Activated naive CD4-positive, alpha-beta T cell (primary cell): ENCODE measurements around the gene GOLGA6A.
"Not testable (repeated sequence)": the region's sequence is repeated elsewhere in the genome, so short reads cannot be mapped to it uniquely, and the experiment has no call there.

ENCODE experiments used
- DNase-seq, 4 experiments: peaks; one replicate each; lab custom pipeline; 2025; lab: John Stamatoyannopoulos, UW

Gene GOLGA6A

DNA sequence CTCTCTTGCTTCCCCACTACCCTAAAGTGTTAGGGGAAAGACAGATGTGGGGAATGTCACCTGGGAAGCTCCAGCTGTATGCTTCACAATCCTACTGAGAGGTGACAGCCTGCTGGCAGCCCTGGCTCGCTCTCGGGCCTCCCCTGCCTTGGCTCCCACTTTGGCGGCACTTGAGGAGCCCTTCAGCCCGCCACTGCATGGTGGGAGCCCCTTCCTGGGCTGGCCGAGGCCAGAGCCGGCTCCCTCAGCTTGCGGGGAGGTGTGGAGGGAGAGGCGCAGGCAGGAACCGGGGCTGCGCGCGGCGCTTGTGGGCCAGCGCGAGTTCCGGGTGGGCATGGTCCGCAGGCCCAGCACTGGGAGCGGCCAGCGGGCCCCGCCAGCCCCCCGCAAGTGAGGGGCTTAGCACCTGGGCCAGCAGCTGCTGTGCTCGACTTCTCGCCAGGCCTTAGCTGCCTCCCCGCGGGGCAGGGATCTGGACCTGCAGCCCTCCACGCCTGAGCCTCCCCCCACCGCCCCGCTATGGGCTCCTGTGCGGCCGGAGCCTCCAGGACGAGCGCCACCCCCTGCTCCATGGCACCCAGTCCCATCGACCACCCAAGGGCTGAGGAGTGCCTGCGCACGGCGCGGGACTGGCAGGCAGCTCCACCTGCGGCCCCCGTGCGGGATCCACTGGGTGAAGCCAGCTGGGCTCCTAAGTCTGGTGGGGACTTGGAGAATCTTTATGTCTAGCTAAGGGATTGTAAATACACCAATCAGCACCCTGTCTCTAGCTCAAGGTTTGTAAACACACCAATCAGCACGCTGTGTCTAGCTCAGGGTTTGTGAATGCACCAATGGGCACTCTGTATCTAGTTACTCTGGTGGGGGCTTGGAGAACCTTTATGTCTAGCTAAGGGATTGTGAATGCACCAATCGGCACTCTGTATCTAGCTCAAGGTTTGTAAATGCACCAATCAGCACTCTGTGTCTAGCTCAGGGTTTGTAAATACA, 29.8 kb downstream of the GOLGA6A start:
- not testable (repeated sequence) for DNase-seq

GRCh38 chr15:74050556-74051234, 31.7 kb downstream of the GOLGA6A start:
- no peak for DNase-seq

DNA sequence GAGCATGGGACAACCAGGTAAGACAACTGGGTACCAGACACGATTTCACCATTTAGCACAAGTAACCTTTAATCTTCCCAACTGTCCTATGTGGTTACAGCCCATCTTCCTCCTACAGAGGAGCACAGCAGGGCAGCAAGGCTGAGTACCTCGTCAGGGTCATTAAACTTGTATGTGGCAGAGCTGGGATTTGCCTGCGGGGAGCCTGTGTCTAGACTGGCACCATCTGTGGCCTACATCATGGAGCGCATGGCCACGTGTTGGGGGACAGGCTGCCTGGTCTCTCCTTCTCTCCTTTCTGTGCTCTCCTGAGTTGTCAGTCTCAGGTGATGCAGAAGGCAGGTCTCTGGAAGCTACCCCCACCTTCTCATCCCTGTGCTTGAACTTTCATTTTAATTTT, 32.2 kb downstream of the GOLGA6A start:
- DNase-seq: no peak

- no peak for DNase-seq
Observed at GRCh38 chr15:74046275-74046674, 36.1 kb downstream of the GOLGA6A start.

GRCh38 chr15:74045636-74046274, 36.6 kb downstream of the GOLGA6A start:
- DNase-seq: no peak

- DNase-seq: no peak
Observed at GRCh38 chr15:74045184-74045583, 37.2 kb downstream of the GOLGA6A start.

- DNase-seq: no peak
Observed at GRCh38 chr15:74044267-74045110, 37.9 kb downstream of the GOLGA6A start.

- DNase-seq: no peak
Observed at GRCh38 chr15:74043425-74044266, 38.7 kb downstream of the GOLGA6A start.

DNA sequence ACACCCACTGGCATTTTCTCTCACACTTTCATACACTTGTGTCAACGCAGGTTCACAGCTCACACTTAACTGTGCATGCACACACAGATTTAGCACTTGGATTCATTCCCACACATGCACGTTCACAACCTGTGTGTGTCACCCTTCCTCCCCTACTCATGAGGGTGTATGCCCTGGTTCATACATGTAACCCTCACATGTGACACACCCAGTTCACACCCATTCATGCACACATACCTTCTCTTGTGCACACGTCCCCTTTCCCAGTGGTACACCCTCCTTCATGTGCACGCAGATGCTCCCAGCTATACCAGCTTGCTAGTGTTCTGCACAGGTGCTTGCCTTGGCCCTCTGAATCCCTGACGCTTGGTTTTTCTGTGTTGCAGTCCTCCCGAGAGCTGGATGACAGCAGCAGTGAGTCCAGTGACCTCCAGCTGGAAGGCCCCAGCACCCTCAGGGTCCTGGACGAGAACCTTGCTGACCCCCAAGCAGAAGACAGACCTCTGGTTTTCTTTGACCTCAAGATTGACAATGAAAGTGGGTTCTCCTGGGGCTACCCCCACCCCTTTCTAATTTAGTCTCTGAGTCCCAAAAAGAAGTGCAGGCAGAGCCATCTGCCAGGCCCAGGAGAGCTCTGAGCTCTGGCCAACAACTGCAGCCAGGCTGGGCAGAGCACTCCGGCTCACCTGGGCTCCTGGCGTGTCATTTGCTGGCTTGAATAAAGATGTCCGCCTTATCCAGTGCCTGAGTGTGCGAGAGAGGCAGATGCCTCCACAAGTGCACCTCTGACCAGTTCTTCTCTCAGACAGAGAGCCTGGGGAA, 39.5 kb downstream of the GOLGA6A start:
- no peak for DNase-seq

- DNase-seq: no peak
Observed at GRCh38 chr15:74041777-74042435, 40.4 kb downstream of the GOLGA6A start.

- no peak for DNase-seq
Observed at GRCh38 chr15:74041311-74041756, 41.0 kb downstream of the GOLGA6A start.

GRCh38 chr15:74040109-74040850, 42.1 kb downstream of the GOLGA6A start:
- DNase-seq: no peak

- no peak for DNase-seq
Observed at GRCh38 chr15:74039656-74040010, 42.7 kb downstream of the GOLGA6A start.

DNA sequence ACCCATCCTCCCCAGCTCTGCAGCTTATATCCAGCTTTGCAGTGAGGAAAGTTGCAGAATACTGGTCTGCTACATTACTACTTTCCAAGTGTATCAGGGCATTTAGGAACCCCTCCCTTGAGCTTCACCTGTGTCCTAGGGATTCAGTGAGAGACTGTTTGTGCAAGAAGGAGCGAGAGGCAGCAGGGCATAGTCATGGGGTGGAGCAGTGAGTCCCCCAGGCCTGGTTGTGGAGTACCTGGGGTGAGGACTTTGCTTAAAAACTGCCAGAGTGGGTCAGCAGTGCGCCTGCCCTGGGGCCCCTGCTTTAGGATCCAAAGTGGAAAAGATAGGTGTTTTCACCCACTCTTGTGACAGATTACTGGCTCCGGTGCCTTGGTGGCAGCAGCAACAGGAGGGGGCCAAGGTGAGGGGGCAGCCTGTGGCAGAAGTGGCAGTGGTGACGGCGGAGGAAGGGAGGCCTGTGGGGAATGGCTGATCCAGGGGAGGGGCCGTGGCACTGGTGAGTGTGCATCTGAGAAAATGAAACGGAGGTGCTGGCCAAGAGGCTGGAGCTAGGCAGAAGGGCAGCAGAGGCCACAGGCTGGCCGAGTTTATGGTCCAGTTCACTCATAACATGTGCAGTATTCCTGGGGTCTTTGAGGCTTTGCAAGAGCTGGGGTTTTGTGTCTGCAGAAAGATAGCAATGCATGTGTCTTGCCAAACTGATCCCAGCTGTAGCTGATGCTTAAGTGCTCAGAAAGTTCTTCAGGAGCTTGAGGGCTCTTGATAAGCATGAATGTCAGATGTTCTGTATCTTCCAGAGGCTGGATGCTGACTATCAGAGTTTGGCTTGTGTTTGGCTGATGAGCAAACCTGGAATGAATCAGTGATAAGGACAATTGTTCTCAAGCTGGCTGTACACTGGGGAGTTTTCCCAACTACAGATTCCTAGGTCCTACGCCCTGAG, 43.4 kb downstream of the GOLGA6A start:
- no peak for DNase-seq

DNA sequence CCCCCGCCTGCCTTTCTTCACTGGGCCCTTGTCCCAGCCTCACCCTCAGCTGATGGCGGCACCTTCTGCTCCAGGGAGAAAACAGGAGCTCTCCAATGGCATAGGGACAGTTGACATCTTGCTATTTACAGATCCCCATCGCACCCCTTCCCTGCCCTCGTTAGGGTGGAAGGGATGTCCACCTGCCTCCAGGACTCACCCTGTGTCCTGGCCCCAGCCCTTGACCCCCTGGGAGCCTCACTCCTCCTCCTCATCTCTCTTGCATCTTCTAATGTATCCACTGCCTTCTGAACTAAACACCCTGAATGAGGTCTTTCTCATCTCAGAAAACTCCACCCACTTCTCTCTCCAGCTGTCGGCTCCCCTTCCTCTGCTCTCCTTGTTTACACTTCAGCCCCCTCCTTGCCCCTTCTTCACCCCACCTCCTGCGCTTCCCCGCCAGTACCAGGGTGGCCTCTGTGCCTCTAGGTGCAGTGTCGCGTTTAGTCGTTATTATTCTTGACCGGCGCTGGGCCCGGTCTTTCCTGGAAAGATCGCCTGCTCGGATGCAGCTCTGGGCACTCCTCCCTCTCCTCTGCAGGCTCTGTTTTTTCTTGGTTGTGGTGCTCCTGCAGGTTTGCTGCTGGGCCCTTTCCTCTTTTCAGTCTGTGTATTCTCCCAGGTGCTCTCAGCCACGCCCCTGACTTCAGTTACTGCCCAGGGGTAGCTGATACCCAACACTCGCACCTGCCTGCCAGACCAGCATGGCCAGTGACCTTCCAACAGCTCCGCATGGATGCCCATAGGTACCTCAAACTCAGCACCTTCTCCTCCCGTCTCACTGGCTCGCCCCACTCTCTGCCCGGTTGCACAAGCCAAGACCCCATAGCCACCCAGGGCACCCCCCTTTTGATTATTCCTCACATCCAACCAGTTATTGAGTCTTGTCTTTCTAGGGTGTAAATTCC, 44.9 kb downstream of the GOLGA6A start:
- no peak for DNase-seq
